SIG-M5 treated with dmso at 0.1 percent for 504 hours (cell line): ENCODE data around the gene SPEN.

Source experiments
- DNase-seq: peaks from one replicate; lab custom pipeline; 2025; ENCODE audit not compliant: unreplicated experiment; lab: John Stamatoyannopoulos, UW

SPEN gene

GRCh38 chr1:15959424-15959823 is 111.9 kb downstream of the SPEN start:
- no peak for DNase-seq

- no peak for DNase-seq
These were observed 112.4 kb downstream of the SPEN start for GRCh38 chr1:15959827-15960446.

- DNase-seq, result no peak
These were observed 113.3 kb downstream of the SPEN start for GRCh38 chr1:15960808-15961207.

GRCh38 chr1:15961492-15961891 is 114.0 kb downstream of the SPEN start:
- DNase-seq, result no peak

GRCh38 chr1:15962176-15962575 is 114.7 kb downstream of the SPEN start:
- DNase-seq, result no peak

GRCh38 chr1:15962671-15963362 is 115.3 kb downstream of the SPEN start:
- DNase-seq, result no peak

GRCh38 chr1:15963363-15963967 is 116.0 kb downstream of the SPEN start:
- no peak for DNase-seq

GRCh38 chr1:15963968-15964648 is 116.6 kb downstream of the SPEN start:
- DNase-seq, result no peak

GRCh38 chr1:15965228-15965767 is 117.8 kb downstream of the SPEN start:
- no peak for DNase-seq

- DNase-seq, result peak; percentile 12
These were observed 118.8 kb downstream of the SPEN start for GRCh38 chr1:15966081-15966955.

GRCh38 chr1:15966956-15967344 is 119.4 kb downstream of the SPEN start:
- DNase-seq, result no peak

- no peak for DNase-seq
These were observed 120.7 kb downstream of the SPEN start for GRCh38 chr1:15968172-15968571.

GRCh38 chr1:15969321-15969880 is 121.9 kb downstream of the SPEN start:
- no peak for DNase-seq

GRCh38 chr1:15970911-15971310 is 123.4 kb downstream of the SPEN start:
- DNase-seq, result no peak

- no peak for DNase-seq
These were observed 124.9 kb downstream of the SPEN start for GRCh38 chr1:15972409-15972808.

GRCh38 chr1:15973772-15974171 is 126.3 kb downstream of the SPEN start:
- DNase-seq, result no peak

- DNase-seq, result no peak
These were observed 127.3 kb downstream of the SPEN start for GRCh38 chr1:15974855-15975254.

- no peak for DNase-seq
These were observed 127.9 kb downstream of the SPEN start for GRCh38 chr1:15975358-15975804.

- DNase-seq, result peak; percentile 91
These were observed 128.5 kb downstream of the SPEN start, which contains the start of gene ZBTB17 for GRCh38 chr1:15975805-15976680. Gene ZBTB17, minus strand, starts transcription at chr1:15976101. Its CDS starts 27,606 bp downstream, at chr1:15948495.
